ENCODE measurements around the gene POLD4. TPM values are rescaled to one million over a fixed set of nuclear protein-coding genes. Genes with fewer than 3 reads are reported as not detected.

POLD4 gene
- total and polyA plus RNA-seq, 9 donors = 12.5 to 87.8 (median 47.2) TPM

DNA sequence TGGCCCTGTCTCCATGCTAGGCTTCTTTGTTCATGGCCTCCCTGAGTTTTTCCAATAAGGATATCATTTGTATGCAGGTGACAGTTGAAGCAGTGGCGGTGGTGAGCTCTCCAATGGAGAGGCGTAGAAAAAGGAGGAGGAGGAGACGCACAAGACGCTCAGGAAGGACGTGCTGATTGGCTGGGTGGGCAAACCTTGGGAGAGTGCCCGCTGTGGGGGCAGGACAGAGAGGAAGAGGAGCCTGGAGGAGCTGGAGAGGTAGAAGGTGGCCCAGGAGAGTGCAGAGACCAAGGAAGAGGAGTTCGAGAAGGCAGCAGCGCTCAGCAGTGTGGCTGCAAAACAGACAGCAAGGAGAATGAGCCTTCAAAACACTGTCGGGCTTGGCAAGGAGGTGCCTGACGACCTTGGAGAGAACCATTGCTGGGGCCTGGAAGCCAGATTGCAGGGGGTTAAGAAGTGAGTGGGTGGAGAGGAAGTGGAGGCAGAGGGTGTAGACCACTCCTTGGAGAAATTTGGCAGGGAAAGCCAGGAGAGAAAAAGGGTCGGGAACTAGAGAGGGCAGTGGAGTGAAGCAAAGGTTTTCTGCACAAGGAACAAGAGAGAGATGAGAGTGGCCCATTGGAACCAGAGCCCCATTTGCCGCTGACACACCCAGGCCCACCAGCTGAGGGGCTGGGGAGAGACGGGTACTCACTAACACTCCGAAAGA lies 12.5 kb upstream of the POLD4 start:
- peak overlapping the region; percentile 37 to 75 for H3K27ac ChIP-seq
- intact Hi-C loops (cut with DNase I) = no loop called here
- 8 to 24% (median 20%) methylated on average over 14 of the region's 14 CpGs for WGBS, 3 donors
- no peaks in the 10 kb centered on the region for H3K36me3 ChIP-seq
- peaks cover 21% of the 10 kb centered on the region for H3K4me1 ChIP-seq (ENCODE audit: insufficient read depth)
- TF ChIP-seq POLR2A (IDR thresholded peaks at IDR 0.05) (no peak), EP300 (IDR thresholded peaks at IDR 0.05) (no peak)
- TF ChIP-seq, protein P1, sequence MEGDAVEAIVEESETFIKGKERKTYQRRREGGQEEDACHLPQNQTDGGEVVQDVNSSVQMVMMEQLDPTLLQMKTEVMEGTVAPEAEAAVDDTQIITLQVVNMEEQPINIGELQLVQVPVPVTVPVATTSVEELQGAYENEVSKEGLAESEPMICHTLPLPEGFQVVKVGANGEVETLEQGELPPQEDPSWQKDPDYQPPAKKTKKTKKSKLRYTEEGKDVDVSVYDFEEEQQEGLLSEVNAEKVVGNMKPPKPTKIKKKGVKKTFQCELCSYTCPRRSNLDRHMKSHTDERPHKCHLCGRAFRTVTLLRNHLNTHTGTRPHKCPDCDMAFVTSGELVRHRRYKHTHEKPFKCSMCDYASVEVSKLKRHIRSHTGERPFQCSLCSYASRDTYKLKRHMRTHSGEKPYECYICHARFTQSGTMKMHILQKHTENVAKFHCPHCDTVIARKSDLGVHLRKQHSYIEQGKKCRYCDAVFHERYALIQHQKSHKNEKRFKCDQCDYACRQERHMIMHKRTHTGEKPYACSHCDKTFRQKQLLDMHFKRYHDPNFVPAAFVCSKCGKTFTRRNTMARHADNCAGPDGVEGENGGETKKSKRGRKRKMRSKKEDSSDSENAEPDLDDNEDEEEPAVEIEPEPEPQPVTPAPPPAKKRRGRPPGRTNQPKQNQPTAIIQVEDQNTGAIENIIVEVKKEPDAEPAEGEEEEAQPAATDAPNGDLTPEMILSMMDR (IDR thresholded peaks at IDR 0.05) = no peak
- no peak overlapping the region for H3K4me3 ChIP-seq
- DNase-seq = peak; percentile 52 to 78 (median 69)
- H3K27me3 ChIP-seq = no peaks in the 10 kb centered on the region
- H3K9me3 ChIP-seq = no peaks in the 10 kb centered on the region

GRCh38 chr11:67364783-67365722 lies 11.7 kb upstream of the POLD4 start:
- intact Hi-C loops (cut with DNase I) = no loop called here
- Histone ChIP-seq H3K4me3 (no peak overlapping the region), H3K4me1 (ENCODE audit: insufficient read depth) (peaks cover 14% of the 10 kb centered on the region), H3K36me3 (no peaks in the 10 kb centered on the region), H3K27me3 (no peaks in the 10 kb centered on the region), H3K27ac (peak overlapping the region; percentile 37 to 75), H3K9me3 (no peaks in the 10 kb centered on the region)
- 81 to 87% (median 82%) methylated on average over 24 of the region's 24 CpGs for WGBS, 3 donors
- peak in 1 of 5 donors; percentile 37 for DNase-seq
- TF ChIP-seq, protein P1 (IDR thresholded peaks at IDR 0.05) = no peak
- TF ChIP-seq EP300 (IDR thresholded peaks at IDR 0.05) (no peak), POLR2A (IDR thresholded peaks at IDR 0.05) (no peak)

- TF ChIP-seq POLR2A (IDR thresholded peaks at IDR 0.05) = no peak
- TF ChIP-seq EP300 (IDR thresholded peaks at IDR 0.05) = no peak
- TF ChIP-seq, protein P1 (IDR thresholded peaks at IDR 0.05) = no peak
- no peaks in the 10 kb centered on the region for H3K9me3 ChIP-seq
- intact Hi-C loops (cut with DNase I) = no loop called here
- H3K36me3 ChIP-seq = no peaks in the 10 kb centered on the region
- H3K27ac ChIP-seq = no peak overlapping the region
- 92 to 97% (median 97%) methylated on average over 3 of the region's 3 CpGs for WGBS, 3 donors
- H3K27me3 ChIP-seq = no peaks in the 10 kb centered on the region
- H3K4me3 ChIP-seq = no peak overlapping the region
- peaks cover 13% of the 10 kb centered on the region for H3K4me1 ChIP-seq (ENCODE audit: insufficient read depth)
- DNase-seq = no peak
Observed at GRCh38 chr11:67364169-67364568, 10.8 kb upstream of the POLD4 start.

GRCh38 chr11:67357831-67358670 lies 4.7 kb upstream of the POLD4 start:
- 80 to 82% (median 82%) methylated on average over 12 of the region's 12 CpGs for WGBS, 3 donors
- Histone ChIP-seq H3K4me1 (ENCODE audit: insufficient read depth) (peaks cover 13% of the 10 kb centered on the region), H3K4me3 (no peak overlapping the region), H3K27ac (no peak overlapping the region), H3K27me3 (no peaks in the 10 kb centered on the region), H3K36me3 (no peaks in the 10 kb centered on the region), H3K9me3 (no peaks in the 10 kb centered on the region)
- TF ChIP-seq POLR2A (IDR thresholded peaks at IDR 0.05) (no peak), EP300 (IDR thresholded peaks at IDR 0.05) (no peak)
- TF ChIP-seq, protein P1 (IDR thresholded peaks at IDR 0.05) = no peak
- intact Hi-C loops (cut with DNase I) = loop anchor here in 2 of 4 donors (1.0 to 5.0 kb wide), 3 partner anchors 24 to 144 kb away; no protein-coding TSS in a partner anchor
- peak in 1 of 5 donors; percentile 29 for DNase-seq
